AG10803 (cell line): ENCODE measurements around the gene PRCD.
A peak's percentile ranks its signal among the peaks of the same experiment; 100 is the strongest.

Experiments used
- DNase-seq: peaks from one replicate; pipeline ENCODE4 v3.0.0; 2010; ENCODE audit warnings: low read depth
- H3K4me3 ChIP-seq: 2 replicates; pipeline ENCODE4 v1.5.1; 2011; ENCODE audit warnings: mild to moderate bottlenecking, low read length, control low read depth
- TF ChIP-seq, protein P1 (sequence below): conservative IDR thresholded peaks from 2 replicates; pipeline ENCODE4 v1.5.1; 2011; ENCODE audit warnings: mild to moderate bottlenecking, low read length, control low read depth, inconsistent platforms

PRCD gene

DNA sequence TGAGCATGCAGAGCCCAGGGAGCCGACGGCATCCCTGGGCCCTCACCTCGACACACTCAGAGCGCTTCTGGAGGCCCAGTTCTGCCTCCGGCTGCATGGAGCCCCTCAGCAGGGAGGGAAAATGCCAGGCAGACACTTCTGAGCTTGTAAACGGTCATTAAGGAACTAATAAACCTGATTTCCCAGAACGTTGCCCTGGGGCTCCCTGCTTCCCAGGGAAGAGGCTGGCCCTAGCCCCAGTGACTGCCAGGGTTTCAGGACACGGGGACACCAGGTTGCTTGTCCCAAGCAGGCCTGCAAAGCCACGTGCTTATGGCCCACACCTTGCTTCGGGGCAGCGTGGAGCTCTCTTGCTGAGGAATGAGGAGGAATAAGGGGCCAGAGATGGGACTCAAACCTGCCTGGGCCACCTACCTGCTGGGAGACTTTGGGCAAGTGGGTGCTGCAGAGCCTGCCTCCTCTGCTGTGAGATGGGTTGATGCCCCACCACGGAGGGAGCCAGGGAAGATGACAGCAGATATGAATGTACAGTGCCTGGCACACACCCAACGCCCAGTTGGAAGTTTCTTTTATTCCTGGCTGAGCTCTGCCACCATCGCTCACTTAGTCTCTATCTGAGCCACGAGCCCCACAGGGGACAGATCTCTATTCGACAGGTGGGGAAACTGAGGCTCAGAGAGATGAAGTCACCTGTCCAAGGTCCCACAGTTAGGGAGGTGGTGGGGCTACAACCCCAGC is 44.0 kb upstream of the PRCD start:
- DNase-seq: no peak
- TF ChIP-seq, protein P1, sequence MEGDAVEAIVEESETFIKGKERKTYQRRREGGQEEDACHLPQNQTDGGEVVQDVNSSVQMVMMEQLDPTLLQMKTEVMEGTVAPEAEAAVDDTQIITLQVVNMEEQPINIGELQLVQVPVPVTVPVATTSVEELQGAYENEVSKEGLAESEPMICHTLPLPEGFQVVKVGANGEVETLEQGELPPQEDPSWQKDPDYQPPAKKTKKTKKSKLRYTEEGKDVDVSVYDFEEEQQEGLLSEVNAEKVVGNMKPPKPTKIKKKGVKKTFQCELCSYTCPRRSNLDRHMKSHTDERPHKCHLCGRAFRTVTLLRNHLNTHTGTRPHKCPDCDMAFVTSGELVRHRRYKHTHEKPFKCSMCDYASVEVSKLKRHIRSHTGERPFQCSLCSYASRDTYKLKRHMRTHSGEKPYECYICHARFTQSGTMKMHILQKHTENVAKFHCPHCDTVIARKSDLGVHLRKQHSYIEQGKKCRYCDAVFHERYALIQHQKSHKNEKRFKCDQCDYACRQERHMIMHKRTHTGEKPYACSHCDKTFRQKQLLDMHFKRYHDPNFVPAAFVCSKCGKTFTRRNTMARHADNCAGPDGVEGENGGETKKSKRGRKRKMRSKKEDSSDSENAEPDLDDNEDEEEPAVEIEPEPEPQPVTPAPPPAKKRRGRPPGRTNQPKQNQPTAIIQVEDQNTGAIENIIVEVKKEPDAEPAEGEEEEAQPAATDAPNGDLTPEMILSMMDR: no peak
- no peak overlapping the region for H3K4me3 ChIP-seq

GRCh38 chr17:76496464-76496863 is 43.4 kb upstream of the PRCD start:
- no peak for DNase-seq

GRCh38 chr17:76497699-76497978 is 42.2 kb upstream of the PRCD start:
- H3K4me3 ChIP-seq: peak overlapping the region; percentile 39; the same call in 1 of the 2 replicates
- TF ChIP-seq, protein P1: no peak
- no peak for DNase-seq

More at GRCh38 chr17:76496464-76496863, 43.4 kb upstream of the PRCD start:
- no peak overlapping the region for H3K4me3 ChIP-seq
- TF ChIP-seq, protein P1: no peak

GRCh38 chr17:76497979-76498875 is 41.6 kb upstream of the PRCD start:
- peak overlapping the region; percentile 39 for H3K4me3 ChIP-seq
- TF ChIP-seq, protein P1: no peak
- peak; percentile 83 for DNase-seq

- no peak overlapping the region for H3K4me3 ChIP-seq
- TF ChIP-seq, protein P1: no peak
- no peak for DNase-seq
These were observed 41.0 kb upstream of the PRCD start for GRCh38 chr17:76498876-76499251.

GRCh38 chr17:76499267-76499667 is 40.6 kb upstream of the PRCD start:
- DNase-seq: no peak
- TF ChIP-seq, protein P1: no peak
- no peak overlapping the region for H3K4me3 ChIP-seq
